GM23338 (cell line): ENCODE measurements around the gene ISG15. TPM values are rescaled to one million over a fixed set of nuclear protein-coding genes. Genes with fewer than 3 reads are reported as not detected.

Experiments
- ATAC-seq: fragments of 200-7000 bp; cut with Tn5 transposase; 3 replicates; pipeline ENCODE4 v1.9.1; 2020
- DNase-seq: peaks from one replicate; pipeline ENCODE4 v3.0.0-alpha.2; 2015; ENCODE audit warnings: low spot score
- H2AFZ ChIP-seq: fragments of 200-600 bp; sonication (generic); 2 replicates; pipeline ENCODE4 v1.8.0; 2016; ENCODE audit warnings: antibody characterized with exemption, mild to moderate bottlenecking, moderate library complexity
- H3F3A ChIP-seq: fragments of 200-600 bp; sonication (generic); replicated peaks from 2 replicates; pipeline ENCODE4 v1.8.0; 2017; ENCODE audit warnings: antibody characterized with exemption, mixed run types, low read depth
- H3K27ac ChIP-seq: fragments of 200-600 bp; sonication (generic); 2 replicates; pipeline ENCODE4 v1.6.1; 2016; ENCODE audit warnings: low read depth
- H3K27me3 ChIP-seq: fragments of 200-600 bp; sonication (generic); 2 replicates; pipeline ENCODE4 v1.8.0; 2016; ENCODE audit warnings: mild to moderate bottlenecking, mixed run types, moderate library complexity; ENCODE audit not compliant: insufficient read depth
- H3K36me3 ChIP-seq: fragments of 200-600 bp; sonication (generic); 2 replicates; pipeline ENCODE4 v1.8.0; 2016; ENCODE audit warnings: mild to moderate bottlenecking; ENCODE audit not compliant: insufficient read depth
- H3K4me1 ChIP-seq: fragments of 200-600 bp; sonication (generic); 2 replicates; pipeline ENCODE4 v1.8.0; 2016; ENCODE audit warnings: mild to moderate bottlenecking, moderate library complexity; ENCODE audit not compliant: insufficient read depth
- H3K4me2 ChIP-seq: fragments of 200-600 bp; sonication (generic); 2 replicates; pipeline ENCODE4 v1.7.1; 2017; ENCODE audit warnings: mixed run types
- H3K4me3 ChIP-seq: fragments of 200-600 bp; sonication (generic); 2 replicates; pipeline ENCODE4 v1.6.1; 2016; ENCODE audit warnings: mixed run types
- H3K79me2 ChIP-seq: fragments of 200-600 bp; sonication (generic); replicated peaks from 2 replicates; pipeline ENCODE4 v1.8.0; 2017; ENCODE audit warnings: mild to moderate bottlenecking; ENCODE audit not compliant: insufficient read depth
- H3K9me2 ChIP-seq: fragments of 200-600 bp; sonication (generic); 2 replicates; pipeline ENCODE4 v1.8.0; 2017; ENCODE audit not compliant: insufficient read depth
- H4K20me1 ChIP-seq: fragments of 200-600 bp; sonication (generic); replicated peaks from 2 replicates; pipeline ENCODE4 v1.8.0; 2017; ENCODE audit warnings: mild to moderate bottlenecking; ENCODE audit not compliant: insufficient read depth
- H3K27ac Mint-ChIP-seq: 2 replicates; pipeline ENCODE4 v1.8.0; 2020; ENCODE audit warnings: inconsistent platforms, mild to moderate bottlenecking, moderate library complexity, mixed read lengths
- H3K27me3 Mint-ChIP-seq: 3 replicates; pipeline ENCODE4 v1.8.0; 2022; ENCODE audit warnings: low read depth, mild to moderate bottlenecking, moderate library complexity, mixed read lengths, inconsistent platforms; ENCODE audit not compliant: insufficient read depth, poor library complexity
- H3K36me3 Mint-ChIP-seq: 3 replicates; pipeline ENCODE4 v1.8.0; 2021; ENCODE audit warnings: low read depth, mild to moderate bottlenecking, inconsistent platforms, moderate library complexity, mixed read lengths
- H3K4me1 Mint-ChIP-seq: 3 replicates; pipeline ENCODE4 v1.8.0; 2020; ENCODE audit warnings: mild to moderate bottlenecking, inconsistent platforms, mixed read lengths
- H3K4me3 Mint-ChIP-seq: 3 replicates; pipeline ENCODE4 v1.8.0; 2021; ENCODE audit warnings: moderate library complexity, mild to moderate bottlenecking, inconsistent platforms, mixed read lengths
- H3K9me3 Mint-ChIP-seq: 3 replicates; pipeline ENCODE4 v1.8.0; 2020; ENCODE audit warnings: moderate library complexity, mild to moderate bottlenecking, inconsistent platforms, mixed read lengths
- EZH2phosphoT487 ChIP-seq: fragments of 200-600 bp; sonication (generic); IDR thresholded peaks from one replicate; pipeline ENCODE4 v1.8.1; 2018; ENCODE audit warnings: antibody characterized with exemption; ENCODE audit not compliant: unreplicated experiment
- JUNB ChIP-seq: IDR thresholded peaks from one replicate; pipeline ENCODE4 v1.6.1; 2016; ENCODE audit warnings: antibody characterized with exemption; ENCODE audit not compliant: unreplicated experiment
- NANOG ChIP-seq: IDR thresholded peaks from 2 replicates; pipeline ENCODE4 v1.6.1; 2016; ENCODE audit warnings: antibody characterized with exemption, borderline replicate concordance
- POLR2AphosphoS5 ChIP-seq: IDR thresholded peaks from 2 replicates; pipeline ENCODE4 v1.6.1; 2016; ENCODE audit warnings: antibody characterized with exemption, low read depth
- STAT1 ChIP-seq: IDR thresholded peaks from one replicate; pipeline ENCODE4 v1.6.1; 2016; ENCODE audit warnings: antibody characterized with exemption; ENCODE audit not compliant: unreplicated experiment
- ZNF114 ChIP-seq: fragments of 250-450 bp; sonication (Bioruptor Pico); IDR thresholded peaks from 2 replicates; pipeline ENCODE4 v1.5.0; 2020; ENCODE audit warnings: mild to moderate bottlenecking, moderate library complexity
- ZNF331 ChIP-seq: fragments of 250-450 bp; sonication (Bioruptor Pico); IDR thresholded peaks from 2 replicates; pipeline ENCODE4 v1.5.0; 2020; ENCODE audit warnings: low read depth, mild to moderate bottlenecking, moderate library complexity
- ZNF462 ChIP-seq: fragments of 250-450 bp; sonication (Bioruptor Pico); IDR thresholded peaks from 2 replicates; pipeline ENCODE4 v1.5.0; 2020; ENCODE audit warnings: mild to moderate bottlenecking, moderate library complexity
- polyA plus RNA-seq: library from polyadenylated mRNA; unstranded; fragments of >200 nt; fragmentation: Nextera tagmentation; extraction: Ambion mirVana; gene quantifications from 2 replicates; pipeline ENCODE4 v1.2.1, GENCODE V29; 2016
- total RNA-seq: library from RNA; depleted of rRNA; stranded (reverse); fragments of >200 nt; shearing (Covaris generic); gene quantifications from 2 replicates; pipeline ENCODE4 v1.2.3, GENCODE V29; 2014
- TF ChIP-seq, protein P1 (sequence below): IDR thresholded peaks from 2 replicates; pipeline ENCODE4 v1.6.1; 2016; ENCODE audit warnings: antibody characterized with exemption
- TF ChIP-seq, protein P2 (sequence below), 2 experiments: fragments of 200-600 bp in 1 of 2; sonication (generic) in 1 of 2; conservative IDR thresholded peaks; 2 replicates each; pipeline versions ENCODE4 v1.5.1 to v1.6.1; 2016 to 2017; ENCODE audit warnings: antibody characterized with exemption in 2 of 2, low read depth in 2 of 2, mild to moderate bottlenecking in 2 of 2, moderate library complexity in 1 of 2

ISG15 gene
- total and polyA plus RNA-seq, 2 experiments from 2014 or later: 52.9 to 101 TPM

GRCh38 chr1:969260-969855 lies 43.9 kb upstream of the ISG15 start (continued):
- TF ChIP-seq ZNF462 (no peak), EZH2phosphoT487 (no peak), JUNB (no peak), NANOG (no peak), STAT1 (no peak)
- TF ChIP-seq, protein P1, sequence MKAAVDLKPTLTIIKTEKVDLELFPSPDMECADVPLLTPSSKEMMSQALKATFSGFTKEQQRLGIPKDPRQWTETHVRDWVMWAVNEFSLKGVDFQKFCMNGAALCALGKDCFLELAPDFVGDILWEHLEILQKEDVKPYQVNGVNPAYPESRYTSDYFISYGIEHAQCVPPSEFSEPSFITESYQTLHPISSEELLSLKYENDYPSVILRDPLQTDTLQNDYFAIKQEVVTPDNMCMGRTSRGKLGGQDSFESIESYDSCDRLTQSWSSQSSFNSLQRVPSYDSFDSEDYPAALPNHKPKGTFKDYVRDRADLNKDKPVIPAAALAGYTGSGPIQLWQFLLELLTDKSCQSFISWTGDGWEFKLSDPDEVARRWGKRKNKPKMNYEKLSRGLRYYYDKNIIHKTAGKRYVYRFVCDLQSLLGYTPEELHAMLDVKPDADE: no peak

DNA sequence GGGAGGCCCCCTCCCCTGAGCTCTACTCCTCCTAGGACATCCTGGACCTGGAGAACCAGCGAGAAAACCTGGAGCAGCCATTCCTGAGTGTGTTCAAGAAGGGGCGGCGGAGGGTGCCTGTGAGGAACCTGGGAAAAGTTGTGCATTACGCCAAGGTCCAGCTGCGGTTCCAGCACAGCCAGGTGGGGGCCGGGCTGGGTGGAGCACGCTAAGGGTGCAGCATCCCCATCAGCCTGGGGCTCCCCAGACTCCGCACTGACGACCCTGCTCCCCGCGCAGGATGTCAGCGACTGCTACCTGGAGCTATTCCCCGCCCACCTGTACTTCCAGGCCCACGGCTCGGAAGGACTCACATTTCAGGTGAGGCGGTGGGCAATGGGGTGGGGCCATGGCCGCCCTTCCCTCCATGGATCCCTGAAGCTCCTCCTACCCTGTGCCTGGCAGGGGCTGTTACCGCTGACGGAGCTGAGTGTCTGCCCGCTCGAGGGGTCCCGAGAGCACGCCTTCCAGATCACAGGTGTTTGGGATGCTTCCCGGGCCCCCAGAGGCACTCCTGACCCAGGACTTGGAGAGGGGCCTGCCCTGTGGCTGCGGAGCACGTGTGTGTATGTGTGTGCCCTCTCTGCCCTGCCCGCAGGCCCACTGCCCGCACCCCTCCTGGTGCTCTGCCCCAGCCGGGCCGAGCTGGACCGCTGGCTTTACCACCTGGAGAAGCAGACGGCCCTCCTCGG lies 42.9 kb upstream of the ISG15 start:
- Histone ChIP-seq H3K9me2 (no peaks in the 10 kb centered on the region), H4K20me1 (0 out of 2 replicates have a peak, but pooled peaks cover 2% of the 10 kb centered on the region), H3K27me3 (peaks cover 40% of the 10 kb centered on the region), H3K4me3 (peak overlapping the region; percentile 41; the same call in 1 of the 2 replicates), H3K4me2 (peak overlapping the region; percentile 71), H2AFZ (no peak overlapping the region), H3K27ac (no peak overlapping the region), H3F3A (peaks cover 7% of the 10 kb centered on the region), H3K4me1 (no peaks in the 10 kb centered on the region; the same call in 1 of the 2 replicates), H3K79me2 (no peaks in the 10 kb centered on the region), H3K36me3 (no peaks in the 10 kb centered on the region)
- peaks cover 38% of the 10 kb centered on the region for H3K27me3 Mint-ChIP-seq
- ATAC-seq (peak; percentile 49), DNase-seq (peak; percentile 71)
- H3K36me3 Mint-ChIP-seq: no peaks in the 10 kb centered on the region
- no peaks in the 10 kb centered on the region; the same call in 2 of the 3 replicates for H3K4me1 Mint-ChIP-seq
- H3K27ac Mint-ChIP-seq: no peak overlapping the region
- H3K4me3 Mint-ChIP-seq: peak overlapping the region; percentile 36; the same call in 1 of the 3 replicates
- H3K9me3 Mint-ChIP-seq: no peaks in the 10 kb centered on the region
- TF ChIP-seq POLR2AphosphoS5 (no peak), ZNF114 (no peak), ZNF331 (no peak)
- TF ChIP-seq, protein P2, sequence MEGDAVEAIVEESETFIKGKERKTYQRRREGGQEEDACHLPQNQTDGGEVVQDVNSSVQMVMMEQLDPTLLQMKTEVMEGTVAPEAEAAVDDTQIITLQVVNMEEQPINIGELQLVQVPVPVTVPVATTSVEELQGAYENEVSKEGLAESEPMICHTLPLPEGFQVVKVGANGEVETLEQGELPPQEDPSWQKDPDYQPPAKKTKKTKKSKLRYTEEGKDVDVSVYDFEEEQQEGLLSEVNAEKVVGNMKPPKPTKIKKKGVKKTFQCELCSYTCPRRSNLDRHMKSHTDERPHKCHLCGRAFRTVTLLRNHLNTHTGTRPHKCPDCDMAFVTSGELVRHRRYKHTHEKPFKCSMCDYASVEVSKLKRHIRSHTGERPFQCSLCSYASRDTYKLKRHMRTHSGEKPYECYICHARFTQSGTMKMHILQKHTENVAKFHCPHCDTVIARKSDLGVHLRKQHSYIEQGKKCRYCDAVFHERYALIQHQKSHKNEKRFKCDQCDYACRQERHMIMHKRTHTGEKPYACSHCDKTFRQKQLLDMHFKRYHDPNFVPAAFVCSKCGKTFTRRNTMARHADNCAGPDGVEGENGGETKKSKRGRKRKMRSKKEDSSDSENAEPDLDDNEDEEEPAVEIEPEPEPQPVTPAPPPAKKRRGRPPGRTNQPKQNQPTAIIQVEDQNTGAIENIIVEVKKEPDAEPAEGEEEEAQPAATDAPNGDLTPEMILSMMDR (conservative IDR thresholded peaks at IDR 0.05; ENCODE audit: low read depth in 2 of 2): no peak
- TF ChIP-seq, protein P1: no peak
